Measurements from ENCODE around the gene FAM131A.
"Not testable (repeated sequence)": the region's sequence is repeated elsewhere in the genome, so short reads cannot be mapped to it uniquely, and the experiment has no call there.

Gene FAM131A

DNA sequence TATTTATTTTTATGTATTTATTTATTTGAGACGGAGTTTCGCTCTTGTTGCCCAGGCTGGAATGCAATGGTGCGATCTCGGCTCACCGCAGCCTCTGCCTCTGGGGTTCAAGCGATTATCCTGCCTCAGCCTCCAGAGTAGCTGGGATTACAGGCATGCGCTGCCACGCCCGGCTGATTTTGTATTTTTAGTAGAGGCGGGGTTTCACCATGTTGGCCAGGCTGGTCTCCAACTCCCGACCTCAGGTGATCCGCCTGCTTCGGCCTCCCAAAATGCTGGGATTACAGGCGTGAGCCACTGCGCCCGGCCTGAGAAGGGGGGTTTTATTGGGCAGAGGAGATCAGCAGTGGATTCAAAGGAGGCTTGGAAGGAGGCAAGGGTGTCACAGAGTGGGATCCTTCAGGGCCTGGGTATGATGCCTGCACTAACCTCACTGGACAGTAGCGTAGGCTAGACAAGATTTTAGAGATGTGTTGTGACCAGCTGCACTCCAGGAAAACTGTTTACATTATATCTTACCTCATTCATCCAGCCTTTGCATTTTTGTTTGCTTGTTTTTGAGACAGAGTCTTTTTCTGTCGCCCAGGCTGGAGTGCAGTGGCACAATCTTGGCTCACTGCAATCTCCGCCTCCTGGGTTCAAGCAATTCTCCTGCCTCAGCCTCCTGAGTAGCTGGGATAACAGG, 2.2 kb downstream of the FAM131A start:
- DNase-seq (ENCODE audit: low read depth, low spot score), result not testable (repeated sequence)

GRCh38 chr3:184341925-184342324, 4.5 kb downstream of the FAM131A start:
- DNase-seq (ENCODE audit: low read depth, low spot score), result no peak

- DNase-seq (ENCODE audit: low read depth, low spot score), result peak; percentile 76
These were observed 5.9 kb downstream of the FAM131A start for GRCh38 chr3:184343200-184343876.

- no peak for DNase-seq (ENCODE audit: low read depth, low spot score)
These were observed 7.3 kb downstream of the FAM131A start for GRCh38 chr3:184344579-184345316.

GRCh38 chr3:184345317-184346144, 8.1 kb downstream of the FAM131A start:
- peak; percentile 79 for DNase-seq (ENCODE audit: low read depth, low spot score)

DNA sequence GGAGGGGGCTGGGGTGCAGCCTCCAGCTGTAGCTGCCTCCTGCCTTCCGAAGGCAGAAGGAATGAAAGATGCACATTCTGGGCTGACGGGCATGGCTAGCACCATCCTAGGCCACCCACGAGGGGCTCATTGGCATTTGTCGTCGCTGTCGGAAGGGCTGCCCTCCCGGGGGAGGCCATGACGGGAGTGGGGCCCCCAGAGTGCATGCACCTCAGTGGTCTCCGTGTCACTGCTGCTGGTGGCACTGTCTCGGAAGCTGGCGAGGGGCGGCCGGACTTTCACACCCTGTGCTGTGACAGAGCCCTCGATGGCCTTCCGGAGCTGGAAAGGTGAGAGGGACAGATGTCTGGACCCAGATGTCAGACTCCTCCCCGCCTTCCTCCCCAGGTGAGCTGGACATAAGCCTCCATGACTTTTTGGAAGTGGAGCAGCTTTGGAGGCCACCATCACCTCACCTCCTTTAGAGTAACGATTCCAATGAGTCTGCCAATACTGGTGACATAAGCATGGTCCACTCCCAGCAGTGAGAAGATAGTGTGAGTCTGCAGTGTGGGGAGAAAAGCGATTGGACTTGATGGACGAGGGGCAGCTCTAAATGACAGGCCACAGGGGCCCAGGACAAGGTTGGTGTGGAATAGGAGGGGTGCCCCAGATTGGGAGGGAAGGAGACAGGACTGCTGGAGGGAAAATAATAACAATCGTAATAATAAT, 9.2 kb downstream of the FAM131A start:
- no peak for DNase-seq (ENCODE audit: low read depth, low spot score)

- no peak for DNase-seq (ENCODE audit: low read depth, low spot score)
These were observed 10.1 kb downstream of the FAM131A start for GRCh38 chr3:184347321-184348056.

DNA sequence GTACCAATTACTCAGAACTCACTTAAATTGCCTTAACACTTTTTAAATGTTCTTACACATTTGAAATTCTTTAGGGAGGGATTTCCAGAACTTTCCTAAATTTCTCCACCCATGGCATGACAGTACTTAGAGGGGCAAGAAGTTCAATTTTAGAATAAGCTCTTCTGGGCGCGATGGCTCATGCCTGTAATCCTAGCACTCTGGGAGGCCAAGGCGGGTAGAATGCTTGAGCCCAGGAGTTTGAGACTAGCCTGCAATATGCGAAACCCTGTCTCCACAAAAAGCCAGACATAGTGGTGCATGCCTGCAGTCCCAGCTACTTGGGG, 10.6 kb downstream of the FAM131A start:
- DNase-seq (ENCODE audit: low read depth, low spot score), result no peak

DNA sequence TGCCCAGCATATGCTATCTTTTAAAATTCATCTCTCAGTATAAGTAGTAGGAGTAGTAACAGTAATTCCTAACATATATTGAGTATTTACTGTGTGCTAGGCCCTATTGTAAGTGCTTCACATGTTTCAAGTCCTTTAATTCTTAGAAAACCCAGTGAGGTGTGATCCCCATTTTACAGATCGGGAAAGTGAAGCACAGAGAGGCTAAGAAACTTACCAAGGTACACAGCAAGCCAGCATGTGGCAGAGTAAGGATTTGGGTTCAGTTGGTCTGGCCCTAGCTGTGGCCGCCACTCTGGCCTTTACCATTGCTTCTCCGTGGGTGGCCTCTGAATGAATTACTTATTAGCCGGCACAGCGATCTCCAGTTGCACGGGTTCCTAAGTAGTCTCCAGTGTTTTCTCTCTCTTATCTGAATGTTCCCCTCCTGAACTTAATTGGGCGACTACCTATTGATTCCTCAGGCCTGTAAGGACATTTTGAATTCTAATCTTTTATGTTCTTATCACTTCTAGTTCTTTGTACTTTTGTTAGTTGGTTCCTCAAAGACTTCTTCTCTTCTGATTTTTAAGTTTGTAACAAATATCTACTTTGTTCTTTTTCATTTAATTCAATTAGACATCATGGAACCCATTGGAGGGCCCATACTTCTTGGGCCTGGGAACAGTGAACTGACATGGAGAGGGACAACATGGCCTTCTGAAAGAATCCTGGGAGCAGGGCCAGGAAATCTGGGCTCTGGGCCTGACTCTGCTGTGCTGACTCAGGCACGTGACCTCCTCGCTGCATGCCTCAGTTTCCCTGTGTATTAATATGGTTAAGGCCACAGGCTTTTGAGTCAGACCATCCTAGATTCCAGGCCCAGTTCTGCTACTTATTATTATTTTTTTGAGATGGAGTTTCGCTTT, 12.4 kb downstream of the FAM131A start:
- no peak for DNase-seq (ENCODE audit: low read depth, low spot score)

DNA sequence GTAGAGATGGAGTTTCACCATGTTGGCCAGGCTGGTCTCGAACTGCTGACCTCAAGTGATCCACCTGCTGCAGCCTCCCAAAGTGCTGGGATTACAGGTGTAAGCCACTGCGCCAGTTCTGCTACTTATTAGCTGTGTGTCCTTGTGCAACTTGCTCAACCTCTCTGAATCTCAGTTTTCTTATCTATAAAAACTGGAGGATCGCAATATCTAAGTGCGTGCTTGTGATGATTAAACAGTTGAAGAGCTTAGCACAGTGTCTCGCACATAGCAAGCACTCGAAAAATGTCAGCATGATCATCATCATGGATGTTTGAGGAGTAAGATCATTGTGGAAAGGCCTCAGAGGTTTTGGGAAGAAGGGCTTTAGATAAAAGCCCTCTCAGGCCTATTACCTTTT, 13.2 kb downstream of the FAM131A start:
- no peak for DNase-seq (ENCODE audit: low read depth, low spot score)

GRCh38 chr3:184351511-184352148, 14.2 kb downstream of the FAM131A start:
- no peak for DNase-seq (ENCODE audit: low read depth, low spot score)

DNA sequence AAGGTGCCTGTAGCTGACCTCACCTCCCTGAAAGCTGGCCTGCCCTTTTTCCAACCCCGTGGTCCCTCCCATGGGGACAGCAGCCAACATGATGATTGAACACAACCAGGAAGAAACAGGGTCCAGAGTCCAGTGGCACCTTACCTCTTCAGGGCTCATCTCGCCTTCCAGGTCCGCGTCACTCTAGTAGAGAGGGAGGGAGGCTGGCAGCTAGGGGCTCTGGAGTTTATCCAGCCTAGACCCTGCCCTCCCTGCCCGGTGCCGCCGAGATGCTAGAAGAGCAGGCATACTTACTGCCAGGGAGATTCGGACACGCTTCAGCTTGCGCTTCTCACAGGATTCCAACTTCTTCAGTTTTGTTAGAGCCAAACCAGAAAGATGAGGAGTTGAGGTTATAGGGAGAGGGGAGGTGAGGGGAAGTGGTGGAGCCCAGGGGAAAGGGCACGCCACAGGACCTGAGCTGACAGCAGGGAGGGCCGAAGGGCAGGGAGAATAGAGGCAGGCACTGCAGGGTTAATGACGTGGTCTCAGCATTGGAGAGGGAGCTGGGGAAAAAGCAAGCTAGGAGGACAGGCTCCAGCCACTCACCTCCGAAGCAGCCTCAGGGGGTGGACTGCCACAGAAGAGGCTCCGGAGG, 14.9 kb downstream of the FAM131A start:
- DNase-seq (ENCODE audit: low read depth, low spot score), result no peak

- no peak for DNase-seq (ENCODE audit: low read depth, low spot score)
These were observed 15.6 kb downstream of the FAM131A start for GRCh38 chr3:184352897-184353545.

- DNase-seq (ENCODE audit: low read depth, low spot score), result no peak
These were observed 16.1 kb downstream of the FAM131A start for GRCh38 chr3:184353546-184353941.

DNA sequence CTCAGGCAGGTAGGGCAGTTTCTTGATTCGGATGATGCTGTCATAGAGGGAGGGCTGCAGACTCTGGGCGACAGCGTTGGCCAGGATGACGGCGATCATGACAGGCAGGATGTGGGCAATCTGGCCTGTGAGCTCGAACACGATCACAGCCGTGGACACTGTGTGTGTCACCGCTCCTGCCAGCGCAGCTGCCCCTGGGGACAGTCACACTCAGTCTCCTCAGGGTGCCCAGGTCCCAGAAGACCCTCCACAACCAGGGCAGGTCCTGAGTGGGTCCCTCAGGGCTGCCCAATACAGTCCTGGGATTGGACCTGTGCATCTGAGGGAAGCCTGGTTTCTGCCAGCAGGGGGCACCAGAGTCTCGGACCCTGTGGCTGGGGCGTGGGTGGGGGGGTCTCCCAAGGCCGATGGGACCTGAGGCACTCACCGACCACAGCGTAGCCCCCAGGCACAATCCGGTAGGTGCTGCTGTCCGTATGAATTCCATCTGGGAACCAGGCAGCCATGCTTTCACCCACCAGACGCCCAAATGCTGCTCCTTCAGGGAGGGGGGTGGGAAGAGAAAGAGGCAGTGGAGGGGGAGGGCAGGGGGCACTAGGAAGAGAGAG, 16.8 kb downstream of the FAM131A start:
- DNase-seq (ENCODE audit: low read depth, low spot score), result peak; percentile 69

DNA sequence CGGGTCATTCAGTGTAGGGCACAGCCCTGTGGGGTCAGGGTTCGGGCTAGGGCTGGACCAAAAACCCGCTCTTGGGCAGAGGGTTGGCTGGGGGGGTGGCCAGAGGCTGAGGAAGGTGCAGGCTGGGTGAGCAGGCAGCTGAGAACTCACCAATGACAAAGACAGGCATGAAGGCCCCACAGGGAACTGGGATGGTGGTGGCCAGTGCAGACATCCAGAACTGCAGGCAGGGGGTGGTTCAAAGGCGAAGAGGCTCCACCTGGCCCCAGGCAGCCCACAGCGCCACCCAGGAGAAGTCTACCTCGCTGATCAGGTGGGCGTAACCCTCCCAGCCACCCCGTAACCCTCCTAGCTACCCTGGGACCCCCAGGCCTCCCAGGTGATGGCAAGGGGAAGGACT, 17.4 kb downstream of the FAM131A start:
- no peak for DNase-seq (ENCODE audit: low read depth, low spot score)

DNA sequence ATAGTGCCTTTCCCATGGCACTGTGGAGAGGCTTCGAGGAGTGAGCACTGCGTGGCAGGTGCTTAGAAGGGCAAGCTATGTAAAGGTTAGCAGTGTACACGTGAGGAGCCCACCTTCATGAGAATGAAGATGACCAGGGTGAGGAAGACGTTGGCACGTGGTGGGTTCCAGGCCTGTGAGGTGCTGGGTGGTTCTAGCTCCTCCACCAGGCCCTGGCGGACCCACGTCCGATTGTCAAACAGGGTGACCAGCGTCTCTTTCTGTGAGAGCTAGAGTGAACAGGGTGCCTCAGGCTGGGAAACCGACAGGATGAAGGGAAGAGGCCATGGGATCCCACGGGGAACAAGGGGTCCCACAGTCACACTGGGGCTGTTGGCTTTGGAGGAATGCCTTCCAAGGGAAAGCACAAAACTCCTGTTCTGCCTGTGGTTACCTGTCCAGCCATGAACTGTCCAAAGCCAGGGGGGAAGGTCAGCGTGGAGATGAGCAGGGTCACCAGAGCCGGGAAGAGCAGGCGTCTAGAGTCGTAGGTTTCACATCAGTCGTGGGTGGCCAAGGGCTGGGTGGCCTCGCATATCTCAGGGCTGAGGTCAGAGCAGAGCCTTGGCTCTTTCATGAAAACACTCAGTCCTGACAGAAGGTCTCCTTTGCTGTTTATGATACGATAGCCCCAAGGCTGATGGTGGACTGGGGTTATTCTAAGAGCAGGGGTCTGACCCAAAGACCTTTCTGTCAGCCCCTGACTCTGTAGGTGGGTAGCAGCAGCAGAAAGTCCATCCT, 18.1 kb downstream of the FAM131A start:
- DNase-seq (ENCODE audit: low read depth, low spot score), result no peak

All from astrocyte of the hippocampus (primary cell).